A549 (cell line): ENCODE results near the gene RTN4R. TPM values are rescaled to one million over a fixed set of nuclear protein-coding genes. Genes with fewer than 3 reads are reported as not detected.

Experiments used
- ATAC-seq, 2 experiments: fragments of 200-7000 bp in 1 of 2; fragments of >200 bp in 1 of 2; cut with Nextera tagmentation in 1 of 2; cut with Tn5 transposase in 1 of 2; 3 replicates each; pipeline versions ENCODE4 v1.8.0 to v1.9.1; 2018 to 2020; ENCODE audit warnings: mild to moderate bottlenecking in 1 of 2, moderate library complexity in 1 of 2
- CTCF ChIA-PET: fragments of 300-600 bp; sonication (Branson Sonifier 250); formaldehyde crosslinking; extraction: SDS; loops from one replicate; lab custom pipeline; 2021; ENCODE audit warnings: antibody characterized with exemption, inconsistent platforms; lab: Yijun Ruan, JAX
- POLR2A ChIA-PET: fragments of 350-600 bp; formaldehyde crosslinking; extraction: SDS; loops from one replicate; lab custom pipeline; 2021; ENCODE audit warnings: antibody characterized with exemption, inconsistent platforms; lab: Yijun Ruan, JAX
- DNase-seq, 2 experiments: peaks; one replicate each; pipeline versions ENCODE4 v3.0.0 to v3.0.0-alpha.2; 2011 to 2016; ENCODE audit warnings: low read depth in 1 of 2, low spot score in 1 of 2
- FAIRE-seq: peaks from 2 replicates; lab custom pipeline; 2011; peaks lifted over from hg19 to GRCh38; lab: Jason Lieb, UNC
- H3K27ac ChIP-seq, 2 experiments: fragments of >200 bp; sonication (Bioruptor Twin); formaldehyde crosslinking; 3 replicates each; pipeline ENCODE4 v1.5.1; 2016 to 2017
- H3K4me1 ChIP-seq: fragments of >200 bp; sonication (Bioruptor Twin); formaldehyde crosslinking; 3 replicates; pipeline ENCODE4 v1.6.1; 2016
- H3K4me2 ChIP-seq: fragments of >200 bp; sonication (Bioruptor Twin); formaldehyde crosslinking; 3 replicates; pipeline ENCODE4 v1.6.1; 2016
- H3K4me3 ChIP-seq: fragments of >200 bp; sonication (Bioruptor Twin); formaldehyde crosslinking; 3 replicates; pipeline ENCODE4 v1.5.1; 2016
- H3K9me3 ChIP-seq: fragments of >200 bp; sonication (Bioruptor Twin); formaldehyde crosslinking; 3 replicates; pipeline ENCODE4 v1.6.1; 2016
- BHLHE40 ChIP-seq: IDR thresholded peaks from 2 replicates; pipeline ENCODE4 v1.6.1; 2012; ENCODE audit warnings: low read depth, low read length, inconsistent platforms
- CBX2 ChIP-seq: fragments of 200-600 bp; sonication (generic); IDR thresholded peaks from 2 replicates; pipeline ENCODE4 v1.6.1; 2016; ENCODE audit warnings: low read depth, mild to moderate bottlenecking, borderline replicate concordance
- CEBPB ChIP-seq, 2 experiments: fragments of >200 bp in 1 of 2; sonication (Bioruptor Twin) in 1 of 2; formaldehyde crosslinking in 1 of 2; IDR thresholded peaks; 2 replicates each; pipeline ENCODE4 v1.6.1; 2012 to 2016
- CHD2 ChIP-seq: fragments of 150-350 bp; IDR thresholded peaks from 2 replicates; pipeline ENCODE4 v1.6.1; 2014; ENCODE audit warnings: low read length; ENCODE audit not compliant: partially characterized antibody
- E2F6 ChIP-seq: IDR thresholded peaks from 2 replicates; pipeline ENCODE4 v1.6.1; 2012; ENCODE audit warnings: low read depth, borderline replicate concordance
- EHF ChIP-seq: fragments of 250-450 bp; sonication (Bioruptor Pico); IDR thresholded peaks from 2 replicates; pipeline ENCODE4 v1.5.0; 2020; ENCODE audit warnings: mild to moderate bottlenecking
- ELK1 ChIP-seq: fragments of 150-350 bp; IDR thresholded peaks from 2 replicates; pipeline ENCODE4 v1.6.1; 2014; ENCODE audit warnings: low read depth, mild to moderate bottlenecking, low read length
- ESRRA ChIP-seq: fragments of 150-350 bp; IDR thresholded peaks from 2 replicates; pipeline ENCODE4 v1.6.1; 2014; ENCODE audit warnings: mild to moderate bottlenecking, low read length, borderline replicate concordance
- FOXS1 ChIP-seq: fragments of 250-450 bp; sonication (Bioruptor Pico); IDR thresholded peaks from 2 replicates; pipeline ENCODE4 v1.5.0; 2020; ENCODE audit warnings: mild to moderate bottlenecking, moderate library complexity
- HEYL ChIP-seq: fragments of 250-450 bp; sonication (Bioruptor Pico); IDR thresholded peaks from 2 replicates; pipeline ENCODE4 v1.8.0; 2021; ENCODE audit warnings: mild to moderate bottlenecking, moderate library complexity
- HOXB13 ChIP-seq: fragments of 250-450 bp; sonication (Bioruptor Pico); IDR thresholded peaks from 2 replicates; pipeline ENCODE4 v1.5.0; 2020; ENCODE audit warnings: low read depth, mild to moderate bottlenecking, moderate library complexity
- JUNB ChIP-seq: fragments of >200 bp; sonication (Bioruptor Twin); formaldehyde crosslinking; IDR thresholded peaks from 2 replicates; pipeline ENCODE4 v1.6.1; 2016
- KDM1A ChIP-seq: fragments of 200-600 bp; sonication (generic); IDR thresholded peaks from 2 replicates; pipeline ENCODE4 v1.6.1; 2016; ENCODE audit warnings: low read depth, mild to moderate bottlenecking
- MAFK ChIP-seq: fragments of 450-650 bp; IDR thresholded peaks from 2 replicates; pipeline ENCODE4 v1.6.1; 2014; ENCODE audit not compliant: partially characterized antibody
- MYC ChIP-seq: IDR thresholded peaks from 2 replicates; pipeline ENCODE4 v1.6.1; 2012; ENCODE audit warnings: mild to moderate bottlenecking, inconsistent platforms, low read length, improper control_type of control experiment, borderline replicate concordance
- NPAS2 ChIP-seq: fragments of 250-450 bp; sonication (Bioruptor Pico); IDR thresholded peaks from 2 replicates; pipeline ENCODE4 v1.8.0; 2022; ENCODE audit warnings: mild to moderate bottlenecking, moderate library complexity, borderline replicate concordance
- NR3C1 ChIP-seq: fragments of >200 bp; sonication (Bioruptor Twin); formaldehyde crosslinking; IDR thresholded peaks from 3 replicates; pipeline ENCODE4 v1.6.1; 2017
- PHF8 ChIP-seq: fragments of 200-600 bp; sonication (generic); IDR thresholded peaks from 2 replicates; pipeline ENCODE4 v1.6.1; 2016; ENCODE audit warnings: low read depth, mild to moderate bottlenecking, antibody characterized with exemption, moderate library complexity, borderline replicate concordance
- RAD21 ChIP-seq, 2 experiments: fragments of >200 bp in 1 of 2; sonication (Bioruptor Twin) in 1 of 2; formaldehyde crosslinking in 1 of 2; IDR thresholded peaks in 1 of 2; conservative IDR thresholded peaks in 1 of 2; 2 replicates in 1 of 2; 3 replicates in 1 of 2; pipeline ENCODE4 v1.6.1; 2012 to 2018; ENCODE audit warnings: inconsistent platforms in 1 of 2
- RCOR1 ChIP-seq: fragments of 150-350 bp; IDR thresholded peaks from 2 replicates; pipeline ENCODE4 v1.6.1; 2014; ENCODE audit warnings: antibody characterized with exemption, low read length, low read depth
- RNF2 ChIP-seq: fragments of 200-600 bp; sonication (generic); IDR thresholded peaks from 2 replicates; pipeline ENCODE4 v1.6.1; 2016; ENCODE audit warnings: low read depth, mild to moderate bottlenecking, antibody characterized with exemption, moderate library complexity, borderline replicate concordance
- ZC3H11A ChIP-seq: fragments of 450-650 bp; IDR thresholded peaks from 2 replicates; pipeline ENCODE4 v1.6.1; 2014; ENCODE audit warnings: antibody characterized with exemption, mild to moderate bottlenecking
- ZNF302 ChIP-seq: fragments of 250-450 bp; sonication (Bioruptor Pico); IDR thresholded peaks from 2 replicates; pipeline ENCODE4 v1.9.0; 2021; ENCODE audit warnings: inconsistent platforms, mild to moderate bottlenecking, moderate library complexity
- WGBS: methylation state at CpG from one replicate; pipeline ENCODE4 v1.1.6; 2017; ENCODE audit errors: missing lambda C conversion rate; 5-methylcytosine and 5-hydroxymethylcytosine counted together
- polyA plus RNA-seq, 4 experiments: library from polyadenylated mRNA; depleted of rRNA in 3 of 4; stranded (reverse); fragments of >200 nt; fragmentation: RNase III in 1 of 4; extraction: RNeasy Plus Mini Kit Qiagen cat#74134 plus additional on column Dnase treatment in 1 of 4; gene quantifications; 2 replicates in 3 of 4; 3 replicates in 1 of 4; pipeline ENCODE4 v1.2.3, GENCODE V29; 2011 to 2017
- TF ChIP-seq, protein P1 (sequence below): fragments of >200 bp; sonication (Bioruptor Twin); formaldehyde crosslinking; IDR thresholded peaks from 2 replicates; pipeline ENCODE4 v1.6.1; 2016

RTN4R gene
- polyA plus RNA-seq, 2 of the 4 experiments (the other 2 are of a cell fraction), result 1.0 to 2.7 TPM

DNA sequence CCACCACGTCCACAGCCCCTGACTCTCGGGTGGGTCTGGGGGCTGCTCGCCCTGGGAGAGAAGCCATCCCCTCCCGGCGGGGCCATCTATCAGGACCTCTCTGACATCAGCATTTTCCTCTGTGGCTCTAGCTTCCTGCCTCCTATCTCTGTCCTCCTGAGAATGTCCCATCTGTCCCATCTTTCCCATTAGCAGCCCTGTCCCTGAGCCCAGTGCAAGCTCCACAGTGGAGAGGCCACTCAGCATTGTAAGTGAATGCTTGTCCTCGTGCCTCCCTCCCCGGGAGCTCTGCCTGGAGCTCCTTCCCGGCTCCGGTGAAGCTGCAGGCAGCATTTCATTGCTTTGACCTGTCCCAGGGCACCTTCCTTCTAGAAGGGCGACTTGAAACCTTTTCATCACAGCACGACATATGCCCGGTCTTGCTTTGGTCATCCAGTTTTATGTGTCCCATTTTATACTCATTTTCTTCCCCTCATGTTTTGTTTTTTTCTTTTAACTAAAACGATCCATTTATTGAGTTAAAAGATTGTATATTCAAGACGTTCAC is 49.7 kb downstream of the RTN4R start:
- WGBS, result 67% methylated on average over 12 of the region's 14 CpGs
- CTCF ChIA-PET, result interaction anchor here (0.9 kb wide), 1 partner anchor 8 kb away, joined by 3 read pairs; no protein-coding TSS in a partner anchor
- H3K9me3 ChIP-seq, result no peaks in the 10 kb centered on the region
- H3K4me2 ChIP-seq, result no peak overlapping the region
- POLR2A ChIA-PET, result no interaction called here
- H3K4me3 ChIP-seq, result no peak overlapping the region
- H3K27ac ChIP-seq, result no peak overlapping the region
- peaks cover 7% of the 10 kb centered on the region; the same call in 1 of the 3 replicates for H3K4me1 ChIP-seq
- no peak for TF ChIP-seq FOXS1
- FAIRE-seq, result no peak
- no peak for DNase-seq
- ATAC-seq, result no peak

GRCh38 chr22:20217563-20217962 is 50.6 kb downstream of the RTN4R start:
- TF ChIP-seq ELK1, result no peak
- TF ChIP-seq ZNF302 (CRISPR knock-in tag), result no peak
- TF ChIP-seq BHLHE40, result no peak
- no peak for TF ChIP-seq CHD2
- no peak for TF ChIP-seq NR3C1
- no peak for TF ChIP-seq KDM1A
- TF ChIP-seq RNF2, result no peak
- no peak for TF ChIP-seq PHF8
- TF ChIP-seq JUNB, result no peak
- TF ChIP-seq ESRRA, result no peak
- no peak for TF ChIP-seq EHF
- TF ChIP-seq, protein P1, sequence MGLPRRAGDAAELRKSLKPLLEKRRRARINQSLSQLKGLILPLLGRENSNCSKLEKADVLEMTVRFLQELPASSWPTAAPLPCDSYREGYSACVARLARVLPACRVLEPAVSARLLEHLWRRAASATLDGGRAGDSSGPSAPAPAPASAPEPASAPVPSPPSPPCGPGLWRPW, result no peak
- no peak for TF ChIP-seq NPAS2 (CRISPR knock-in tag)
- TF ChIP-seq MYC, result no peak
- no peak for TF ChIP-seq HEYL (CRISPR knock-in tag)
- TF ChIP-seq HOXB13 (CRISPR knock-in tag), result no peak
- TF ChIP-seq ZC3H11A, result no peak
- TF ChIP-seq, all 56 proteins: peak for 0
- CTCF ChIA-PET, result interaction anchor here (0.9 kb wide), 1 partner anchor 9 kb away, joined by 3 read pairs; no protein-coding TSS in a partner anchor
- peaks cover 7% of the 10 kb centered on the region; the same call in 1 of the 3 replicates for H3K4me1 ChIP-seq
- FAIRE-seq, result no peak
- no peak for DNase-seq
- WGBS, result 57% methylated on average over 1 of the region's 4 CpGs
- ATAC-seq, result no peak
- POLR2A ChIA-PET, result no interaction called here
- no peak overlapping the region for H3K4me2 ChIP-seq
- H3K4me3 ChIP-seq, result no peak overlapping the region
- no peak overlapping the region for H3K27ac ChIP-seq
- no peaks in the 10 kb centered on the region for H3K9me3 ChIP-seq

DNA sequence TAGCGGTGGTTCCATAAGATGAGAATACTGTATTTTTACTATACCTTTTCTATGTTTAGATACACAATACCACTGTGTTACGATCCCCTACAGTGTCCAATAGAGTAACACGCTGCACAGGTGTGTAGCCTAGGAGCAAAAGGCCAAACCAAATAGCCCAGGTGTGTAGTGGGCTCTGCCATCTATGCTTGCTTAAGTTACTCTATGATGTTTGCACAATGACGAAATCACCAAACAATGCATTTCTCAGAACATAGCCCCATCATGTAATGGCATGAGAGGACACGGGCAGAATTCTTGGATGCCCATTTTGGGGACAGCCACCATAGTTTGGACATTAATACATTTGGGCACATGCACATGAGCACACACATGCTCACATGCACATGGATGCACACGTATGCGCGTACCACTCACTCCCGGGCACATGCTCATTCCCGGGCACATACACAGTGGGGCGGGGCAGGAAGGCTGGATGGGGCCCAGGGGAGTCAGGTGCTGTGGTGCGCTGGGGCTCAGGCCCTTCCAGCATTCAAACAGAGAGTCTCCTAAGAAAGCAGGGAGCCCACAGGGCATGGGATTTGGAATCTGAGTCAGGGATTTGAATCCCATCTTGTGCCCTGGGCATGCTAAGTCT is 51.1 kb downstream of the RTN4R start:
- POLR2A ChIA-PET, result no interaction called here
- 68% methylated on average over 12 of the region's 12 CpGs for WGBS
- no peak for FAIRE-seq
- no peak overlapping the region for H3K4me2 ChIP-seq
- no peak overlapping the region for H3K27ac ChIP-seq
- CTCF ChIA-PET, result no interaction called here
- TF ChIP-seq HOXB13 (CRISPR knock-in tag) (no peak), CEBPB (IDR thresholded peaks at IDR 0.05) (no peak)
- no peak for DNase-seq
- no peak for ATAC-seq
- H3K4me1 ChIP-seq, result peaks cover 7% of the 10 kb centered on the region; the same call in 1 of the 3 replicates
- no peak overlapping the region for H3K4me3 ChIP-seq
- H3K9me3 ChIP-seq, result no peaks in the 10 kb centered on the region

GRCh38 chr22:20215742-20216141 is 52.4 kb downstream of the RTN4R start:
- ATAC-seq, result no peak
- POLR2A ChIA-PET, result no interaction called here
- 67% methylated on average over 1 of the region's 4 CpGs for WGBS

More at GRCh38 chr22:20215742-20216141, 52.4 kb downstream of the RTN4R start:
- no peak for FAIRE-seq
- Histone ChIP-seq H3K27ac (no peak overlapping the region), H3K4me1 (peaks cover 7% of the 10 kb centered on the region; the same call in 1 of the 3 replicates), H3K4me3 (no peak overlapping the region), H3K9me3 (no peaks in the 10 kb centered on the region), H3K4me2 (no peak overlapping the region)
- TF ChIP-seq RAD21 (conservative IDR thresholded peaks at IDR 0.05 in 1 of 2, IDR thresholded peaks at IDR 0.05 in 1 of 2) (no peak), HOXB13 (CRISPR knock-in tag) (no peak), MAFK (no peak), FOXS1 (no peak), ZC3H11A (no peak), CBX2 (no peak), RCOR1 (no peak), E2F6 (no peak)
- no peak for DNase-seq
- CTCF ChIA-PET, result interaction anchor here (1.3 kb wide), 1 partner anchor 59 kb away, joined by 5 read pairs; no protein-coding TSS in a partner anchor
